Peyer's patch (tissue), 4 donors: ENCODE measurements around the gene SERPINA10.

Experiments
- CTCF ChIP-seq, 6 experiments: fragments of 450-650 bp in 4 of 6; fragments of 200-600 bp in 2 of 6; sonication (generic) in 1 of 6; IDR thresholded peaks; one replicate each; pipeline ENCODE4 v1.5.1; 2017 to 2019; ENCODE audit warnings: antibody characterized with exemption in 6 of 6, mild to moderate bottlenecking in 3 of 6, moderate library complexity in 1 of 6
- POLR2A ChIP-seq, 2 donors: fragments of 450-650 bp; IDR thresholded peaks; one replicate each; pipeline ENCODE4 v1.5.1; 2017; ENCODE audit warnings: antibody characterized with exemption in 2 of 2, mild to moderate bottlenecking in 2 of 2, moderate library complexity in 2 of 2

DNA sequence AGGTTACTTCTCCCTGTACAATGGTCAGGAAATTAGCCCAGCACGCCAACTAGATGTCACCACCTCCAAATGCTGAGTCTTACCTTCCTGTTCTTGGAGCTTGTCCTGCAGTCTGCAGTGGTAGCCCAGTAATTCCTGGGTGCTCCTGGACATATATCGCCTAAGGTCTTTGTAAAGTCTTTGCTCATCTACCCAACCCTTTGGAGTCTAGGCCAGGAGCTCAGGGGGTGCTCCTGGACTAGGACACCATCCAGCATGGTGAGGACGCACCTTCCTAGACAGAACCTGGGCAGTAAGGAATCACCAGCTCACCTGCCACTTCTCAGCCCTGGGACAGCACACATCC lies 569 bp downstream of the SERPINA10 start:
- no peak for TF ChIP-seq CTCF (IDR thresholded peaks at IDR 0.05)
- no peak for TF ChIP-seq POLR2A (IDR thresholded peaks at IDR 0.05)
